Neuronal stem cell (in vitro differentiated cells): ENCODE measurements around the gene NR2F6.

Experiments used
- DNase-seq: peaks from one replicate; pipeline ENCODE4 v3.0.0-alpha.2; 2013; ENCODE audit warnings: low spot score
- H2AFZ ChIP-seq: one replicate; pipeline ENCODE4 v1.6.1; 2013; ENCODE audit warnings: mild to moderate bottlenecking, low read length, inconsistent platforms
- H2AK5ac ChIP-seq: 2 replicates; pipeline ENCODE4 v1.6.1; 2013; ENCODE audit warnings: low read depth, mild to moderate bottlenecking, inconsistent platforms, low read length, moderate library complexity, mixed read lengths
- H2BK120ac ChIP-seq: 2 replicates; pipeline ENCODE4 v1.6.1; 2013; ENCODE audit warnings: low read depth, mild to moderate bottlenecking, inconsistent platforms, low read length, moderate library complexity, mixed read lengths
- H2BK12ac ChIP-seq: one replicate; pipeline ENCODE4 v1.6.1; 2013; ENCODE audit warnings: low read length, inconsistent platforms
- H2BK15ac ChIP-seq: 2 replicates; pipeline ENCODE4 v1.6.1; 2013; ENCODE audit warnings: mild to moderate bottlenecking, low read length, inconsistent platforms, mixed read lengths
- H2BK5ac ChIP-seq: one replicate; pipeline ENCODE4 v1.6.1; 2013; ENCODE audit warnings: inconsistent platforms, mild to moderate bottlenecking, low read length, moderate library complexity
- H3K14ac ChIP-seq: one replicate; pipeline ENCODE4 v1.6.1; 2013; ENCODE audit warnings: low read length, inconsistent platforms
- H3K18ac ChIP-seq: 2 replicates; pipeline ENCODE4 v1.6.1; 2013; ENCODE audit warnings: low read length, inconsistent platforms
- H3K23ac ChIP-seq: 2 replicates; pipeline ENCODE4 v1.6.1; 2013; ENCODE audit warnings: low read depth, mild to moderate bottlenecking, mixed read lengths, low read length, inconsistent platforms; ENCODE audit not compliant: poor library complexity
- H3K27ac ChIP-seq: replicated peaks from 3 replicates; pipeline ENCODE4 v1.5.1; 2013; ENCODE audit warnings: low read length, inconsistent platforms
- H3K27me3 ChIP-seq, 3 experiments: 2 replicates each; pipeline ENCODE4 v1.6.1; 2013; ENCODE audit warnings: low read length in 3 of 3, mild to moderate bottlenecking in 2 of 3, inconsistent platforms in 1 of 3, low read depth in 1 of 3, mixed read lengths in 1 of 3, moderate library complexity in 1 of 3; ENCODE audit not compliant: control insufficient read depth in 3 of 3, insufficient read depth in 3 of 3
- H3K36me3 ChIP-seq, 2 donors: replicated peaks in 1 of 2; 2 replicates each; pipeline ENCODE4 v1.6.1; 2013; ENCODE audit warnings: low read length in 2 of 2; ENCODE audit not compliant: control insufficient read depth in 2 of 2, insufficient read depth in 2 of 2
- H3K4ac ChIP-seq: 2 replicates; pipeline ENCODE4 v1.6.1; 2013; ENCODE audit warnings: inconsistent platforms, mild to moderate bottlenecking, low read length, moderate library complexity
- H3K4me1 ChIP-seq, 2 donors: 1 replicate in 1 of 2; 2 replicates in 1 of 2; pipeline ENCODE4 v1.6.1; 2013; ENCODE audit warnings: low read length in 2 of 2, low read depth in 1 of 2; ENCODE audit not compliant: control insufficient read depth in 2 of 2, insufficient read depth in 1 of 2
- H3K4me2 ChIP-seq: one replicate; pipeline ENCODE4 v1.6.1; 2013; ENCODE audit warnings: mild to moderate bottlenecking, low read length, inconsistent platforms; ENCODE audit not compliant: insufficient read depth, poor library complexity, severe bottlenecking
- H3K4me3 ChIP-seq, 2 donors: 2 replicates each; pipeline ENCODE4 v1.5.1; 2013; ENCODE audit warnings: low read length in 2 of 2, mild to moderate bottlenecking in 2 of 2, inconsistent platforms in 1 of 2, moderate library complexity in 1 of 2
- H3K79me1 ChIP-seq: one replicate; pipeline ENCODE4 v1.6.1; 2013; ENCODE audit warnings: low read depth, mild to moderate bottlenecking, inconsistent platforms, low read length, moderate library complexity
- H3K9ac ChIP-seq: one replicate; pipeline ENCODE4 v1.6.1; 2013; ENCODE audit warnings: mild to moderate bottlenecking, low read depth, low read length, inconsistent platforms; ENCODE audit not compliant: poor library complexity
- H3K9me3 ChIP-seq, 2 donors: replicated peaks in 1 of 2; 2 replicates each; pipeline versions ENCODE3 to v1.6.1; 2013; ENCODE audit warnings: low read length in 2 of 2, mild to moderate bottlenecking in 2 of 2, inconsistent platforms in 1 of 2, low read depth in 1 of 2, mixed read lengths in 1 of 2, moderate library complexity in 1 of 2; ENCODE audit not compliant: control insufficient read depth in 2 of 2, insufficient read depth in 1 of 2
- H4K8ac ChIP-seq: one replicate; pipeline ENCODE4 v1.6.1; 2013; ENCODE audit warnings: low read depth, mild to moderate bottlenecking, inconsistent platforms, low read length, moderate library complexity
- H4K91ac ChIP-seq: one replicate; pipeline ENCODE4 v1.6.1; 2013; ENCODE audit warnings: low read length, low read depth, mild to moderate bottlenecking, inconsistent platforms; ENCODE audit not compliant: poor library complexity
- whole genome bisulfite sequencing, 2 donors: extraction: QIAGEN DNeasy Blood & Tissue Kit; methylation state at CpG; one replicate each; pipeline ENCODE4 v1.1.7; 2013; ENCODE audit warnings: missing lambda C conversion rate in 2 of 2, mixed read lengths in 1 of 2; ENCODE audit not compliant: insufficient read length in 2 of 2, insufficient replicate concordance in 1 of 2; ENCODE audit errors: extremely low coverage in 2 of 2; 5-methylcytosine and 5-hydroxymethylcytosine counted together

The NR2F6 gene

DNA sequence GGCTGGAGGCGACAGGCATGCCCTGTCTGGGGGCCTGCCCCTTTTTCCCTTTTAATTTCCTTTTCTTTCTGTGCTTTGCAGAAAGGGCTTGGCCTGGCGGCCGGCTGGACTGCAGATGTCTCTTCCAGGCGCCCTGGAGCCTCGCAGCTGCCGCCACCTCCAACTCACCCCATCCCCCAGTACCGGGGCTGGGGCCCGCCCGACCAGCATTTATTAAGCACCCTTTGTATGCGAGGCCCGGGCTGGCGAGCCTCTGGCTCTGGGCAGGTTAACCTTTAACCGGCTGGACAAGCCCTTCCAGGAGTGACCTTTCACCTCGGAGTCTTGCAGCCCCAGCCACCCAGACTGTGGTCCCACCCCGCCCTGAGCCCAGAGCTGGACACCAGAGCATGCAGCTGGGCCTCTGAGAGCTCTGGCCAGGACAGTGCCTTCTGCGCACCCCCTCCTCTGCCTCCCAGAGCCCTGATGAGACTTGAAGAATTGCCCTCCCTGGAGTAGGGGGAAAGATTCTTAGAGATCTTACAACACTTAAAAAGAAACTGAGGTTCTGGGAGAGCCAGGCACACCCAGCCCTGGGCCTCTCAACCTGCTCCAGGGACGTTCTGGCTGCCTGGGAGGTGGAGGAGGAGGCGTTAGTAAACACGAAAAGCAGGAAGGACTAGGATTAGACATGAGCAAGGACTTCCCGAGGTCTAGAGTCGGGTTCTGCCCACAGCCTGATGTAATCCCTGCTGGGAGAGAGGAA lies 1.1 kb upstream of the NR2F6 start:
- Histone ChIP-seq H3K4me1 (peaks cover 28 to 35% of the 10 kb centered on the region in 2 donors), H2AFZ (peak overlapping the region; percentile 90), H4K8ac (no peak overlapping the region), H2BK15ac (peak overlapping the region; percentile 92), H3K36me3 (no peaks in the 10 kb centered on the region), H3K23ac (no peak overlapping the region), H3K9me3 (no peaks in the 10 kb centered on the region), H3K4ac (peak overlapping the region; percentile 8), H3K79me1 (peaks cover 15% of the 10 kb centered on the region), H2BK5ac (peak overlapping the region; percentile 70), H3K14ac (no peak overlapping the region), H3K9ac (no peak overlapping the region), H3K27me3 (peaks cover 0 to 2% (median 0%) of the 10 kb centered on the region in 3 experiments), H3K18ac (peak overlapping the region; percentile 94), H3K4me3 (peak overlapping the region in 1 of 2 donors; percentile 45), H3K27ac (peak overlapping the region; percentile 88), H4K91ac (no peak overlapping the region), H3K4me2 (peak overlapping the region; percentile 88), H2AK5ac (peak overlapping the region; percentile 60), H2BK12ac (no peak overlapping the region), H2BK120ac (no peak overlapping the region)
- no peak for DNase-seq
- WGBS, 2 donors, result no CpG with 5 or more reads among the region's 21 CpGs

DNA sequence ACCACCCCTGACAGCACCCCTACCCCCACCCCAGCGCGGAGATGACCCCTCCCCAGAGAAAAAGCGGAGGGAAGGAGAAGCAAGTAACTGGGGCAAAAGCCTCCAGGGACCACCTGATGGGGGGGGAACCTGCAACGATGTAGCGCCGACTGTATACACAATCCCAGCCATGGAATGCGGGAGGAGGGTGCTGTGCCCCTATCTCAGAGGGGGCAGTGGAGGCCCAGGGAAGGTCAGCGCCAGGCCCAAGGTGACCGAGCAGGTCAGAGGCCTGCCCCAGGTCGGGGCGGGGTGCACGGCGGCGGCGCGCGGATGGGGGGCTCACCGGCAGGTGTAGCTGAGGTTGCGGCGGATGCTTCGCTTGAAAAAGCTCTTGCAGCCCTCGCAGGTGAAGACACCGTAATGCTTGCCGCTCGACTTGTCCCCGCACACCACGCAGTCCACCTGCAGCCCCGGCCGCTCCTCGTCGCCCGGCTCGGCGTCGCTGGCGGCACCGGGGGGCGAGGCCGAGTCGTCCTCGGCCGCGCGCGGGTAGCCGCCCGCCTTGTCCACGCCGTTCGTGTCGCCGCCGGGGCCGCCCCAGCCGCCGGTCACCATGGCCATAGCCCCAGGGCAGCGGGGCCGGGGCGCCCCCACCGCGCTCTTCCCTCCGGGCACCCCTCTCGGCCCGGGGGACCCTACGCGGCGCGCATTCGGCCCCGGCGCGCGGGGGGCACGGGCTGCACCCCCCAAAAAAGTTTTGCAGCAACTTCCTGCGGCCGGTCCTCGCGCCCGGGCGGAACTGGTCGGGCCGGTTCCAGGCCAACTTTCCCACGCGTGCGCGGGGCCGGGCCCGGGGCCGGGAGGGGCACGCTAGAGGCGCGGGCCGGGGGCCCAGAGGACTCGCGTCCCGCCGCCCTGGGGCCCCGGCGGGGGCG lies 843 bp downstream of the NR2F6 start:
- Histone ChIP-seq H3K9ac (peak overlapping the region; percentile 95), H2BK5ac (peak overlapping the region; percentile 75), H3K36me3 (peaks cover 3 to 18% of the 10 kb centered on the region in 2 donors), H4K8ac (no peak overlapping the region), H3K23ac (peak overlapping the region; percentile 98), H3K4ac (no peak overlapping the region), H4K91ac (no peak overlapping the region), H3K4me2 (peak overlapping the region; percentile 97), H3K4me1 (peaks cover 28 to 45% of the 10 kb centered on the region in 2 donors), H2BK12ac (no peak overlapping the region), H3K27me3 (no peaks in the 10 kb centered on the region), H3K4me3 (peak overlapping the region; percentile 91 to 92), H3K79me1 (peaks cover 18% of the 10 kb centered on the region), H3K18ac (peak overlapping the region; percentile 95), H2BK120ac (no peak overlapping the region), H3K27ac (no peak overlapping the region), H3K9me3 (no peaks in the 10 kb centered on the region), H3K14ac (no peak overlapping the region), H2AK5ac (peak overlapping the region; percentile 99), H2AFZ (peak overlapping the region; percentile 43), H2BK15ac (peak overlapping the region; percentile 31)
- no CpG with 5 or more reads among the region's 100 CpGs for whole genome bisulfite sequencing, 2 donors
- DNase-seq, result no peak

DNA sequence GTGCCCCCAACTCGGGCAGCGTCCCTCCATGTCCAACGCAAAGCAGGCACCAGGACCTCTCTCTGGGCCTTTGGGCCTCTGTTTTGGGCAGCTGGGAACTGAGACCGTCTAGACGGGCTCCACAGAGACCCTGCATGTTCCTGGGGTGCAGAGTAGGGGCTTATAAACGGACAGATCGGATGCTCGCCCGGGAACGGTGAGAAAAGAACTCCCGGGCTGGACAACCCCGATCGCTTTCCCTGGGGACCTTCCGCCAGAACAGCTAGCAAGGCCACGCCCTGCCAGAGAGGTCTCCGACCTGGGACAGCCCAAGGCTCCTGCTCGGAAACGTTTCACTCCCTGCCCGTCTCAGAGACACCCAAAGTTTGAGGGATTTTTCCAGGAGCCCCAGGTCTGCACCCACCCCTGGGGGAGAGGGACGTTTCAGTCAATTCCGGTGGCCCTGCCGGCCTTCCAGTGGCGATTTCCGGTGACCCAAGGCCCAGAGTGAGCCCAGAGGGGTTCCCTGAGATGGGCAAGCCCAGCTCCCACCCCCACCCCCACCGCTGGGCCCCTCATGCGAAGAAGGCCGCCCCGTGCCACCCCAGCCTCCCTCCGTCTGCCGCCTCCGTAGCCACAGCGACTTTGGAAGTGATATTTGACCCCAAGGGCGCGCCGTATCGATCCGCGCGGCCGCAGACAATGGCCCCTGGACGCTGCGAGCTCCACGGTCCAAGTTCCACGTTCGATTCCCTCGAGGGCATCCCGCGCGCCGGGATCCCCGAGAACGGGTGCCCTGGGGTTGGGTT lies 1.7 kb downstream of the NR2F6 start:
- no peak overlapping the region for H3K27ac ChIP-seq
- no peaks in the 10 kb centered on the region for H3K9me3 ChIP-seq

More for the DNA sequence above, 1.7 kb downstream of the NR2F6 start:
- Histone ChIP-seq H2BK120ac (no peak overlapping the region), H3K9ac (peak overlapping the region; percentile 95), H2AFZ (peak overlapping the region; percentile 43), H3K4me2 (peak overlapping the region; percentile 97), H3K4me3 (peak overlapping the region; percentile 91 to 92), H3K79me1 (peaks cover 18% of the 10 kb centered on the region), H3K4ac (no peak overlapping the region), H3K4me1 (peaks cover 28 to 44% of the 10 kb centered on the region in 2 donors), H2BK5ac (no peak overlapping the region), H3K23ac (peak overlapping the region; percentile 98), H3K14ac (peak overlapping the region; percentile 84), H3K18ac (peak overlapping the region; percentile 95), H3K27me3 (no peaks in the 10 kb centered on the region), H2AK5ac (peak overlapping the region; percentile 99), H4K91ac (no peak overlapping the region), H2BK15ac (no peak overlapping the region), H3K36me3 (peaks cover 3 to 20% of the 10 kb centered on the region in 2 donors), H4K8ac (no peak overlapping the region), H2BK12ac (no peak overlapping the region)
- no peak for DNase-seq
- WGBS, 2 donors, result no CpG with 5 or more reads among the region's 52 CpGs
